ENCODE measurements around the gene PPP1CC. TPM values are rescaled to one million over a fixed set of nuclear protein-coding genes. Genes with fewer than 3 reads are reported as not detected.
A peak's percentile ranks its signal among the peaks of the same experiment; 100 is the strongest.
"Not testable (repeated sequence)": the region's sequence is repeated elsewhere in the genome, so short reads cannot be mapped to it uniquely, and the experiment has no call there.

PPP1CC gene
- total RNA-seq, 6 experiments from 2014 or later, result 32.8 to 51.7 (median 36.2) TPM

GRCh38 chr12:110768960-110769359, 26.3 kb upstream of the PPP1CC start:
- Histone ChIP-seq H3K27me3 (no peaks in the 10 kb centered on the region), H3K4me3 (no peak overlapping the region), H3K4me1 (peaks cover 0 to 12% (median 0%) of the 10 kb centered on the region in 4 donors), H3K27ac (no peak overlapping the region), H3K36me3 (no peaks in the 10 kb centered on the region), H3K9me3 (no peaks in the 10 kb centered on the region)
- DNase-seq (no peak), ATAC-seq (no peak)
- TF ChIP-seq POLR2A (IDR thresholded peaks at IDR 0.05) (no peak), CTCF (IDR thresholded peaks at IDR 0.05) (no peak)
- WGBS (ENCODE audit: insufficient coverage, low coverage, low lambda C conversion rate, missing lambda C conversion rate), result 85% methylated on average over 5 of the region's 5 CpGs
- intact Hi-C loops (cut with DNase I), result no loop called here

DNA sequence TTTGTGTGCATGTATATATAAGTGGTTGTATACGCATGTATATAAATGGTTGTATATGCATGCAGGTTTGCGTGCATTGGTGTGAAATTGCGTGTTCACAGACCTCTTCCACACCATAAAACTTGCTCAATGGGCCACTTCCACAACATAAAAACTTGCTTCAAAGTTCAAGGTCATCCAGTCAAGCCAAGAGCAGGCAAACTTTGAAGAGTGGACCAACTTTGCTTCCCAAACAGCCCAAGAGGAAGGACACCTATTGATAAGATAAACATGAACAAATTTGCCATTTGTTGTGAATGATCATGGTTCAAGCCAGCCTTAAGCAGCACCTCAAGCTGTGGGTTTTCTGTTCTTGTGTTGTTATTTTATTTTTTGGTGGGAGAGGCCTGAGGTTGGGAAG, 25.2 kb upstream of the PPP1CC start:
- intact Hi-C loops (cut with DNase I), result no loop called here
- DNase-seq, result no peak
- Histone ChIP-seq H3K9me3 (no peaks in the 10 kb centered on the region), H3K4me1 (peaks cover 0 to 12% (median 0%) of the 10 kb centered on the region in 4 donors), H3K27me3 (no peaks in the 10 kb centered on the region), H3K4me3 (no peak overlapping the region), H3K36me3 (no peaks in the 10 kb centered on the region), H3K27ac (no peak overlapping the region)
- TF ChIP-seq POLR2A (IDR thresholded peaks at IDR 0.05), result no peak
- TF ChIP-seq CTCF (IDR thresholded peaks at IDR 0.05), result no peak
- 65% methylated on average over 3 of the region's 3 CpGs for WGBS (ENCODE audit: insufficient coverage, low coverage, low lambda C conversion rate, missing lambda C conversion rate)
- peak in 1 of 4 donors; percentile 21 for ATAC-seq

DNA sequence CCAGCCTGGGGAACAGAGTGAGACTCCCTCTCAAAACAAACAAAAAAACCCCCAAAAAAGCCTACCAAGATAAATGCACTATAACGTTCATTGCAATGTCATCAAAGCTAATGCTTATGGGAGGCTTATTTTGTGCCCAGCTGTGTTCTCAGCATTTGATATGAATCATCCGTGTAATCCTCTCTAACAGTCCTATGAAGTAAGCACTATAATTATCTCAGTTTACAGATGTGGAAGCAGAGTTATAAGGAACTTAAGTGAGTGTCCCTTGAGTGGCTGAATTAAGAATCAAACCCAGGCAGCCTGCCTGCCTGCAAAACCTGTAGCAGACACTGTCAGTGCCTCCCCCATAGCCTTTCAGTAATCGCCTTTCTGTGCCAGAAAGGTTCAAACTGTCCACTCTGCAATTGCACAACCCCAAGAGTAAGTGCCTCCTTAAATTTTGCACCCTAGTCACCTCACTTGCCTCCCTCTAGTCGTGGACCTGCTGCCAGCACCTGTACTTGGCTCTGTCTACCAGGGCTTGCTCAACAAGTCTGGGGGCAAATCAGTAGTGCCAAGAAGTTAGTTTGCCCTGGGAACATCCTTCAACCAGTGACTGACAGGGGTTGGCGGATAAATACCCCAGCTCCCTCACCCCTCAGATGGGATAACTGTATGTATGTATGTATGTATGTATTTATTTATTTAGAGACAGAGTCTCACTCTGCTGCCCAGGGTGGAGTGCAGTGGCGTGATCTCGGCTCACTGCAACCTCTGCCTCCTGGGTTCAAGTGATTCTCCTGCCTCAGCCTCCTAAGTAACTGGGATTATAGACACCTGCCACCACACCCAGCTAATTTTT, 23.8 kb upstream of the PPP1CC start:
- intact Hi-C loops (cut with DNase I), result no loop called here
- 24% methylated on average over 3 of the region's 7 CpGs for WGBS (ENCODE audit: insufficient coverage, low coverage, low lambda C conversion rate, missing lambda C conversion rate)
- TF ChIP-seq CTCF (IDR thresholded peaks at IDR 0.05), result no peak
- TF ChIP-seq POLR2A (IDR thresholded peaks at IDR 0.05), result no peak
- H3K4me3 ChIP-seq, result no peak overlapping the region
- no peak overlapping the region for H3K27ac ChIP-seq
- no peaks in the 10 kb centered on the region for H3K9me3 ChIP-seq
- H3K27me3 ChIP-seq, result no peaks in the 10 kb centered on the region
- ATAC-seq (peak in 2 of 4 donors; percentile 44 to 86), DNase-seq (peak in 2 of 3 donors; percentile 48 to 61)
- H3K36me3 ChIP-seq, result no peaks in the 10 kb centered on the region
- peaks cover 0 to 12% (median 0%) of the 10 kb centered on the region in 4 donors for H3K4me1 ChIP-seq

DNA sequence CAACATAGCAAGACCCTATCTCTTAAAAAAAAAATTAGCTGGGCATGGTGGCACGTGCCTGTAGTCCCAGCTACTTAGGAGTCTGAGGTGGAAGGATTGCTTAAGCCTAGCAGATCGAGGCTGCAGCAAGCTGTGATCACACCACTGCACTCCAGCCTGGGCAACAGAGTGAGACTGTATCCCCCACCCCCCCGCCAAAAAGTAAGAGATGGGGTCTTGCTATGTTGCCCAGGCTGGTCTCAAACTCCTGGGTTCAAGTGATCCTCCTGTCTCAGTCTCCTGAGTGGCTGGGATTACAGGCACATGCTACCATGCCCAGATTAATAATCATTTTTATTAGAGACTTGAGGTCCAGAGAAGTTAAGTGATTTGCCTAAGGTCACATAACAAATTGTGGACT, 22.9 kb upstream of the PPP1CC start:
- H3K4me3 ChIP-seq; H3K36me3 ChIP-seq; DNase-seq; H3K27me3 ChIP-seq; H3K9me3 ChIP-seq; H3K27ac ChIP-seq; ATAC-seq; intact Hi-C loops (cut with DNase I): not testable (repeated sequence)
- peaks cover 0 to 12% (median 0%) of the 10 kb centered on the region in 4 donors for H3K4me1 ChIP-seq
- 86% methylated on average over 1 of the region's 3 CpGs for WGBS (ENCODE audit: insufficient coverage, low coverage, low lambda C conversion rate, missing lambda C conversion rate)

DNA sequence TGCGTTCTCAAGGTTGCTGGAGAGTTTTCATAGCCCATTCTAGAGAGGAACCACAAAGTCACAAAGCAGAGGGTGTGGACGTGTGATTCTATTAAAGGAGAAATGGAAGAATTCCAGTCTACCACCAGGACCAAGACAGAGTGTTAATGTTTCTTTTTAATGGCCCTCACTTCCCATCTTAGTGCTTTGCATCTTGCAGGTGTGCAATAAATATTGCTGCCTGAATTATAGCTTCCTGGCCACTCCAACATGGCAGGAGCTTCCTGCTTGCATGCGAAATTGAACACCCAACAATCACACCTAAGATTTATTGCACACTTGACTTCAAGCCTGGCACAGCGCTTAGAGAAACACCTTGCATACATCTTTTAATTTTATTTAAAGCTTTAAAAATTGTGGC, 22.4 kb upstream of the PPP1CC start:
- ATAC-seq (no peak), DNase-seq (no peak)
- H3K4me3 ChIP-seq, result no peak overlapping the region
- WGBS (ENCODE audit: insufficient coverage, low coverage, low lambda C conversion rate, missing lambda C conversion rate), result 69% methylated on average over 4 of the region's 4 CpGs
- intact Hi-C loops (cut with DNase I), result no loop called here
- H3K27ac ChIP-seq, result no peak overlapping the region
- peaks cover 0 to 12% (median 0%) of the 10 kb centered on the region in 4 donors for H3K4me1 ChIP-seq
- TF ChIP-seq CTCF (IDR thresholded peaks at IDR 0.05) (no peak), POLR2A (IDR thresholded peaks at IDR 0.05) (no peak)
- H3K9me3 ChIP-seq, result no peaks in the 10 kb centered on the region
- no peaks in the 10 kb centered on the region for H3K27me3 ChIP-seq
- no peaks in the 10 kb centered on the region for H3K36me3 ChIP-seq

All from right lobe of liver (tissue), 6 donors.